ENCODE data around the gene RARRES1.

The RARRES1 gene

DNA sequence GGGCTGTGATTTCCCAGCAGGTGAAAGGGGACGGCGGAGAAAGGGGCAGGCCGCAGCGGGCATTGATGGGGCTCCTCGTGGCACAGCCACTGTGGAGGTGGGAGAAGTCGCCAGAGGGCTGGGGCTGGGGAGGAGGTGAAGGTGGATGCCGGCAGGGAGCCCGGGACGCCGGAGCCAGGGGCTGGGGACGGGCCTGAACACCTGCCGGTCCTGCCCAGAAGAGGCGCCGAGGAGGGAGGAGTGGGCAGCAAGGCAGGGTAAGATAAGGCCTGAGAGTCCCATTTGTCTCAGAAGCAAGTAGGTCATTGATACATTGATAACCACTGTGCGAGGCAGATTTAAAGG, 571 bp upstream of the RARRES1 start (continued):
- TF ChIP-seq, protein P1, sequence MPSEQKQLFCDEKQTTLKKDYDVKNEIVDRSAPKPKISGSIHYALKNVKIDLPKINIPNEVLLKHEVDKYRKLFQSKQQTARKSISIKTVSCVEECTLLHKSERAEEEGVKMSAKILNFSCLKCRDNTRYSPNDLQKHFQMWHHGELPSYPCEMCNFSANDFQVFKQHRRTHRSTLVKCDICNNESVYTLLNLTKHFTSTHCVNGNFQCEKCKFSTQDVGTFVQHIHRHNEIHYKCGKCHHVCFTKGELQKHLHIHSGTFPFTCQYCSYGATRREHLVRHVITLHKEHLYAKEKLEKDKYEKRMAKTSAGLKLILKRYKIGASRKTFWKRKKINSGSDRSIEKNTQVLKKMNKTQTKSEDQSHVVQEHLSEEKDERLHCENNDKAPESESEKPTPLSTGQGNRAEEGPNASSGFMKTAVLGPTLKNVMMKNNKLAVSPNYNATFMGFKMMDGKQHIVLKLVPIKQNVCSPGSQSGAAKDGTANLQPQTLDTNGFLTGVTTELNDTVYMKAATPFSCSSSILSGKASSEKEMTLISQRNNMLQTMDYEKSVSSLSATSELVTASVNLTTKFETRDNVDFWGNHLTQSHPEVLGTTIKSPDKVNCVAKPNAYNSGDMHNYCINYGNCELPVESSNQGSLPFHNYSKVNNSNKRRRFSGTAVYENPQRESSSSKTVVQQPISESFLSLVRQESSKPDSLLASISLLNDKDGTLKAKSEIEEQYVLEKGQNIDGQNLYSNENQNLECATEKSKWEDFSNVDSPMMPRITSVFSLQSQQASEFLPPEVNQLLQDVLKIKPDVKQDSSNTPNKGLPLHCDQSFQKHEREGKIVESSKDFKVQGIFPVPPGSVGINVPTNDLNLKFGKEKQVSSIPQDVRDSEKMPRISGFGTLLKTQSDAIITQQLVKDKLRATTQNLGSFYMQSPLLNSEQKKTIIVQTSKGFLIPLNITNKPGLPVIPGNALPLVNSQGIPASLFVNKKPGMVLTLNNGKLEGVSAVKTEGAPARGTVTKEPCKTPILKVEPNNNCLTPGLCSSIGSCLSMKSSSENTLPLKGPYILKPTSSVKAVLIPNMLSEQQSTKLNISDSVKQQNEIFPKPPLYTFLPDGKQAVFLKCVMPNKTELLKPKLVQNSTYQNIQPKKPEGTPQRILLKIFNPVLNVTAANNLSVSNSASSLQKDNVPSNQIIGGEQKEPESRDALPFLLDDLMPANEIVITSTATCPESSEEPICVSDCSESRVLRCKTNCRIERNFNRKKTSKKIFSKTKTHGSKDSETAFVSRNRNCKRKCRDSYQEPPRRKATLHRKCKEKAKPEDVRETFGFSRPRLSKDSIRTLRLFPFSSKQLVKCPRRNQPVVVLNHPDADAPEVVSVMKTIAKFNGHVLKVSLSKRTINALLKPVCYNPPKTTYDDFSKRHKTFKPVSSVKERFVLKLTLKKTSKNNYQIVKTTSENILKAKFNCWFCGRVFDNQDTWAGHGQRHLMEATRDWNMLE (tag by site-specific recombination; conservative IDR thresholded peaks at IDR 0.05; ENCODE audit: low read depth): no peak
- TF ChIP-seq ZNF423 (tag by site-specific recombination; IDR thresholded peaks at IDR 0.05) (no peak), PRDM6 (tag by site-specific recombination; IDR thresholded peaks at IDR 0.05) (no peak), ZNF670 (tag by site-specific recombination; IDR thresholded peaks at IDR 0.05; ENCODE audit: low read depth) (no peak), ZNF157 (tag by site-specific recombination; IDR thresholded peaks at IDR 0.05) (no peak)

DNA sequence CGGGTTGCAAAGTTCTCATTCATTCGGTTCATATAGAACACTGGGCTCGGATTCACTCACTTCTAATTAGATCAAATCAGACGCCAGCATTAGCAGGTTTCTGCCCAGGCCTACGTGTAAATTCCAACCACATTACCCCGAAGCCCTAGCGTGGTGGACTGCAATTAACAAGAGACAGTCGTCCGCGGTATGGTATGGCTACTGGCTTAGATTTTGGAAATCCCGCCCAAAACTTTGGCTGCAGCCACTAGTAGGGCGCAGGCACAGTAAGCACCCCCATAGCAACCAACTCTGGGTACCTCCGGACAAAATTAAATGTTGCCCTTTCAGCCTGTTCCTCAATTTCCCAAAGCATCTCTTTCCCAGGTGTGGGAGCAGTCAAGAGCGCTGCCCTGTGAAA, 771 bp downstream of the RARRES1 start:
- Histone ChIP-seq H3K27ac (ENCODE audit: extremely low read depth, low read depth, low read length) (no peak overlapping the region), H3K36me3 (ENCODE audit: control insufficient read depth in 2 of 2, insufficient read depth in 1 of 2, low read length in 2 of 2) (no peaks in the 10 kb centered on the region), H3K9me3 (ENCODE audit: control insufficient read depth, insufficient read depth, low read depth, low read length) (no peaks in the 10 kb centered on the region), H3K4me1 (ENCODE audit: control insufficient read depth, insufficient read depth, low read length) (no peaks in the 10 kb centered on the region), H3K4me3 (ENCODE audit: low read depth, low read length) (no peak overlapping the region)
- TF ChIP-seq ZNF133 (tag by site-specific recombination; IDR thresholded peaks at IDR 0.05) (no peak), FEZF1 (tag by site-specific recombination; IDR thresholded peaks at IDR 0.05) (no peak), MZF1 (tag by site-specific recombination; IDR thresholded peaks at IDR 0.05; ENCODE audit: borderline replicate concordance) (no peak), ZBTB49 (tag by site-specific recombination; IDR thresholded peaks at IDR 0.05; ENCODE audit: low read depth) (no peak), ZNF248 (tag by site-specific recombination; IDR thresholded peaks at IDR 0.05) (no peak), ZNF776 (tag by site-specific recombination; IDR thresholded peaks at IDR 0.05; ENCODE audit: borderline replicate concordance) (no peak), ZNF792 (tag by site-specific recombination; IDR thresholded peaks at IDR 0.05) (no peak), ZNF571 (tag by site-specific recombination; IDR thresholded peaks at IDR 0.05) (no peak), ZNF394 (tag by site-specific recombination; IDR thresholded peaks at IDR 0.05; ENCODE audit: borderline replicate concordance) (no peak), SALL2 (tag by site-specific recombination; IDR thresholded peaks at IDR 0.05; ENCODE audit: borderline replicate concordance) (no peak), CTCF (tag by site-specific recombination; IDR thresholded peaks at IDR 0.05) (no peak), ZNF670 (tag by site-specific recombination; IDR thresholded peaks at IDR 0.05; ENCODE audit: low read depth) (no peak)
- ChIA-PET CTCF (no interaction called here), POLR2A (no interaction called here)
